ENCODE data around the gene FBXL3. TPM values are rescaled to one million over a fixed set of nuclear protein-coding genes. Genes with fewer than 3 reads are reported as not detected.

Gene FBXL3
- total RNA-seq, 1 experiment from 2014 or later: 9.9 TPM

GRCh38 chr13:76976490-76976889 lies 50.5 kb downstream of the FBXL3 start (continued):
- no peak for TF ChIP-seq PRDM15 (CRISPR knock-in tag; IDR thresholded peaks at IDR 0.05)
- no peak for TF ChIP-seq JUN (CRISPR knock-in tag; IDR thresholded peaks at IDR 0.05)
- TF ChIP-seq IRF1 (CRISPR knock-in tag; IDR thresholded peaks at IDR 0.05): no peak
- TF ChIP-seq PREB (CRISPR knock-in tag; IDR thresholded peaks at IDR 0.05; ENCODE audit: borderline replicate concordance): no peak
- TF ChIP-seq ZNF121 (CRISPR knock-in tag; IDR thresholded peaks at IDR 0.05): no peak
- no peak for TF ChIP-seq USF2 (CRISPR knock-in tag; IDR thresholded peaks at IDR 0.05)
- TF ChIP-seq ZMAT4 (CRISPR knock-in tag; IDR thresholded peaks at IDR 0.05): no peak
- no peak for TF ChIP-seq ZNF232 (CRISPR knock-in tag; IDR thresholded peaks at IDR 0.05)

- POLR2A ChIA-PET: no interaction called here
- no peak for TF ChIP-seq ESRRA (CRISPR knock-in tag; IDR thresholded peaks at IDR 0.05; ENCODE audit: borderline replicate concordance)
- no peak for TF ChIP-seq MXD4 (CRISPR knock-in tag; IDR thresholded peaks at IDR 0.05; ENCODE audit: borderline replicate concordance)
- TF ChIP-seq NR1H2 (CRISPR knock-in tag; IDR thresholded peaks at IDR 0.05): no peak
- no peak for TF ChIP-seq GABPB1 (CRISPR knock-in tag; IDR thresholded peaks at IDR 0.05)
- no peak for TF ChIP-seq E2F5 (CRISPR knock-in tag; IDR thresholded peaks at IDR 0.05)
- TF ChIP-seq CTCF (IDR thresholded peaks at IDR 0.05): no peak
- no peak for TF ChIP-seq FOXK1 (CRISPR knock-in tag; IDR thresholded peaks at IDR 0.05)
- no peak for TF ChIP-seq PRDM15 (CRISPR knock-in tag; IDR thresholded peaks at IDR 0.05)
Observed at GRCh38 chr13:76975863-76976262, 51.1 kb downstream of the FBXL3 start.

More at GRCh38 chr13:76975863-76976262, 51.1 kb downstream of the FBXL3 start:
- Mint-ChIP-seq H3K4me3 (no peak overlapping the region), H3K27me3 (ENCODE audit: low read depth) (no peaks in the 10 kb centered on the region; the same call in 1 of the 2 replicates), H3K36me3 (no peaks in the 10 kb centered on the region), H3K4me1 (peaks cover 21% of the 10 kb centered on the region), H3K27ac (no peak overlapping the region), H3K9me3 (no peaks in the 10 kb centered on the region)
- CTCF ChIA-PET: no interaction called here
- ATAC-seq: no peak
- DNase-seq (ENCODE audit: low spot score): no peak
